IMR-90 (cell line): Measurements from ENCODE around the gene TGM2. TPM values are rescaled to one million over a fixed set of nuclear protein-coding genes. Genes with fewer than 3 reads are reported as not detected.
A peak's percentile ranks its signal among the peaks of the same experiment; 100 is the strongest.

ENCODE experiments used
- ATAC-seq: fragments of 200-7000 bp; cut with Tn5 transposase; 2 replicates; pipeline ENCODE4 v1.9.1; 2020; ENCODE audit warnings: low read depth, mild to moderate bottlenecking, moderate library complexity
- BruUV-seq: library from RNA; stranded (reverse); fragments of 400-500 nt; replicated peaks from 2 replicates; lab custom pipeline; 2021; lab: Mats Ljungman, UMichigan
- CTCF ChIA-PET: fragments of 300-600 bp; formaldehyde crosslinking; extraction: SDS; loops from one replicate; lab custom pipeline; 2021; ENCODE audit warnings: antibody characterized with exemption; lab: Yijun Ruan, JAX
- POLR2A ChIA-PET: fragments of 300-600 bp; sonication (Branson Sonifier 250); formaldehyde crosslinking; loops from one replicate; lab custom pipeline; 2022; ENCODE audit warnings: antibody characterized with exemption; ENCODE audit not compliant: unreplicated experiment; lab: Charles Lee
- DNase-seq: peaks from one replicate; pipeline ENCODE4 v3.0.0; 2013
- H2AFZ ChIP-seq: replicated peaks from 2 replicates; pipeline ENCODE3; 2013; ENCODE audit warnings: low read length, mild to moderate bottlenecking; ENCODE audit not compliant: poor library complexity
- H2AK5ac ChIP-seq: 2 replicates; pipeline ENCODE4 v1.6.1; 2013; ENCODE audit warnings: low read depth, low read length, inconsistent platforms
- H2AK9ac ChIP-seq: replicated peaks from 2 replicates; pipeline ENCODE3; 2013; ENCODE audit warnings: mild to moderate bottlenecking, low read depth, low read length, moderate library complexity; ENCODE audit not compliant: poor library complexity
- H2BK120ac ChIP-seq: 2 replicates; pipeline ENCODE4 v1.6.1; 2013; ENCODE audit warnings: low read depth, low read length, inconsistent platforms
- H2BK15ac ChIP-seq: 3 replicates; pipeline ENCODE4 v1.6.1; 2013; ENCODE audit warnings: low read depth, low read length, inconsistent platforms
- H2BK20ac ChIP-seq: 2 replicates; pipeline ENCODE4 v1.6.1; 2013; ENCODE audit warnings: low read depth, mild to moderate bottlenecking, inconsistent platforms, low read length, moderate library complexity
- H2BK5ac ChIP-seq: 2 replicates; pipeline ENCODE4 v1.6.1; 2013; ENCODE audit warnings: mild to moderate bottlenecking, low read depth, low read length, inconsistent platforms; ENCODE audit not compliant: poor library complexity, severe bottlenecking
- H3K14ac ChIP-seq: replicated peaks from 2 replicates; pipeline ENCODE4 v1.6.1; 2013; ENCODE audit warnings: low read depth, low read length, inconsistent platforms
- H3K18ac ChIP-seq: 2 replicates; pipeline ENCODE4 v1.6.1; 2013; ENCODE audit warnings: low read depth, low read length, control low read depth
- H3K23ac ChIP-seq: 2 replicates; pipeline ENCODE4 v1.6.1; 2013; ENCODE audit warnings: low read depth, low read length, inconsistent platforms
- H3K27ac ChIP-seq: 2 replicates; pipeline ENCODE4 v1.5.1; 2013; ENCODE audit warnings: mild to moderate bottlenecking, control low read depth, low read length; ENCODE audit not compliant: insufficient read depth
- H3K27me3 ChIP-seq: 2 replicates; pipeline ENCODE4 v1.6.1; 2013; ENCODE audit warnings: low read length; ENCODE audit not compliant: control insufficient read depth, insufficient read depth
- H3K36me3 ChIP-seq: 2 replicates; pipeline ENCODE4 v1.6.1; 2013; ENCODE audit warnings: low read length, mixed read lengths; ENCODE audit not compliant: control insufficient read depth, insufficient read depth
- H3K4ac ChIP-seq: 2 replicates; pipeline ENCODE4 v1.6.1; 2013; ENCODE audit warnings: low read depth, low read length, inconsistent platforms
- H3K4me1 ChIP-seq: 2 replicates; pipeline ENCODE4 v1.6.1; 2013; ENCODE audit warnings: low read length, mixed read lengths; ENCODE audit not compliant: control insufficient read depth, insufficient read depth
- H3K4me2 ChIP-seq: 2 replicates; pipeline ENCODE4 v1.6.1; 2013; ENCODE audit warnings: low read depth, mild to moderate bottlenecking, control low read depth, low read length, moderate library complexity
- H3K4me3 ChIP-seq: 2 replicates; pipeline ENCODE4 v1.5.1; 2013; ENCODE audit warnings: low read depth, mild to moderate bottlenecking, control low read depth, low read length, moderate library complexity; ENCODE audit not compliant: insufficient read depth
- H3K56ac ChIP-seq: 2 replicates; pipeline ENCODE4 v1.6.1; 2013; ENCODE audit warnings: low read length, inconsistent platforms; ENCODE audit not compliant: insufficient read depth; ENCODE audit errors: extremely low read depth
- H3K79me1 ChIP-seq, 2 experiments: 2 replicates each; pipeline ENCODE4 v1.6.1; 2013; ENCODE audit warnings: low read length in 2 of 2, inconsistent platforms in 1 of 2, low read depth in 1 of 2
- H3K9ac ChIP-seq: 2 replicates; pipeline ENCODE4 v1.6.1; 2013; ENCODE audit warnings: low read depth, low read length, control low read depth
- H3K9me1 ChIP-seq: 2 replicates; pipeline ENCODE4 v1.6.1; 2013; ENCODE audit warnings: low read length, inconsistent platforms; ENCODE audit not compliant: insufficient read depth
- H3K9me3 ChIP-seq: 2 replicates; pipeline ENCODE4 v1.6.1; 2013; ENCODE audit warnings: low read length; ENCODE audit not compliant: control insufficient read depth, insufficient read depth
- H4K20me1 ChIP-seq: 2 replicates; pipeline ENCODE4 v1.6.1; 2013; ENCODE audit warnings: low read length, inconsistent platforms; ENCODE audit not compliant: insufficient read depth
- H4K5ac ChIP-seq: 2 replicates; pipeline ENCODE4 v1.6.1; 2013; ENCODE audit warnings: mild to moderate bottlenecking, low read depth, low read length, control low read depth
- H4K8ac ChIP-seq, 2 experiments: 2 replicates each; pipeline ENCODE4 v1.6.1; 2013; ENCODE audit warnings: low read depth in 2 of 2, low read length in 2 of 2, control low read depth in 1 of 2, inconsistent platforms in 1 of 2
- H4K91ac ChIP-seq: 2 replicates; pipeline ENCODE4 v1.6.1; 2013; ENCODE audit warnings: low read depth, low read length, inconsistent platforms; ENCODE audit not compliant: insufficient read depth
- CHD1 ChIP-seq: IDR thresholded peaks from 2 replicates; pipeline ENCODE4 v1.6.1; 2012; ENCODE audit warnings: low read depth, low read length, improper control_type of control experiment
- MAZ ChIP-seq: IDR thresholded peaks from 2 replicates; pipeline ENCODE4 v1.6.1; 2012; ENCODE audit warnings: low read depth, mild to moderate bottlenecking, low read length, improper control_type of control experiment, moderate library complexity, borderline replicate concordance
- NFE2L2 ChIP-seq: fragments of 150-350 bp; IDR thresholded peaks from 2 replicates; pipeline ENCODE4 v1.6.1; 2016; ENCODE audit warnings: low read depth, mild to moderate bottlenecking, low read length
- POLR2A ChIP-seq: IDR thresholded peaks from 2 replicates; pipeline ENCODE4 v1.6.1; 2012; ENCODE audit warnings: mild to moderate bottlenecking, low read depth, low read length
- RCOR1 ChIP-seq: IDR thresholded peaks from 2 replicates; pipeline ENCODE4 v1.6.1; 2012; ENCODE audit warnings: mild to moderate bottlenecking, low read length, improper control_type of control experiment; ENCODE audit not compliant: insufficient replicate concordance
- RFX5 ChIP-seq: IDR thresholded peaks from 2 replicates; pipeline ENCODE4 v1.8.0; 2012; ENCODE audit warnings: low read depth, mild to moderate bottlenecking, low read length, moderate library complexity
- SMC3 ChIP-seq: fragments of 150-350 bp; IDR thresholded peaks from 2 replicates; pipeline ENCODE4 v1.6.1; 2016; ENCODE audit warnings: low read depth, mild to moderate bottlenecking, antibody characterized with exemption, low read length, moderate library complexity
- WGBS, 2 experiments: methylation state at CpG; one replicate each; pipeline versions ENCODE4 v1.1.5 to v1.1.7; 2013; ENCODE audit warnings: missing lambda C conversion rate in 2 of 2; ENCODE audit not compliant: insufficient read length in 1 of 2; ENCODE audit errors: extremely low coverage in 2 of 2; 5-methylcytosine and 5-hydroxymethylcytosine counted together
- dilution Hi-C: fragments of 300-500 bp; cut with HindIII; formaldehyde crosslinking; loops from one replicate; pipeline ENCODE4 v1.14.3; 2018; ENCODE audit warnings: low sequenced_read_pairs; ENCODE audit not compliant: unreplicated experiment
- in situ Hi-C: fragments of 300-500 bp; cut with MboI; formaldehyde crosslinking; loops from 3 replicates; pipeline ENCODE4 v1.14.3; 2019; ENCODE audit warnings: low sequenced_read_pairs, inconsistent platforms, mixed read lengths
- intact Hi-C: fragments of 100-400 bp; cut with micrococcal nuclease; formaldehyde crosslinking; loops from 2 replicates; pipeline ENCODE4 v1.10.0; 2022
- polyA plus RNA-seq, 3 experiments: library from polyadenylated mRNA; depleted of rRNA; stranded (reverse); fragments of >200 nt; gene quantifications; 2 replicates each; pipeline ENCODE4 v1.2.3, GENCODE V29; 2012; ENCODE audit warnings: low replicate concordance in 1 of 3
- total RNA-seq: library from RNA; depleted of rRNA; stranded (reverse); fragments of >200 nt; gene quantifications from 2 replicates; pipeline ENCODE4 v1.2.3, GENCODE V29; 2012
- TF ChIP-seq, protein P1 (sequence below): fragments of 150-350 bp; IDR thresholded peaks from 2 replicates; pipeline ENCODE4 v1.6.1; 2016; ENCODE audit warnings: low read depth, mild to moderate bottlenecking, low read length, moderate library complexity, borderline replicate concordance
- TF ChIP-seq, protein P2 (sequence below): conservative IDR thresholded peaks from 2 replicates; pipeline ENCODE4 v1.5.1; 2012; ENCODE audit warnings: mild to moderate bottlenecking, low read depth, low read length, improper control_type of control experiment

Gene TGM2
- total and polyA plus RNA-seq, 2 of the 4 experiments (the other 2 are of a cell fraction) = 239 to 268 TPM

DNA sequence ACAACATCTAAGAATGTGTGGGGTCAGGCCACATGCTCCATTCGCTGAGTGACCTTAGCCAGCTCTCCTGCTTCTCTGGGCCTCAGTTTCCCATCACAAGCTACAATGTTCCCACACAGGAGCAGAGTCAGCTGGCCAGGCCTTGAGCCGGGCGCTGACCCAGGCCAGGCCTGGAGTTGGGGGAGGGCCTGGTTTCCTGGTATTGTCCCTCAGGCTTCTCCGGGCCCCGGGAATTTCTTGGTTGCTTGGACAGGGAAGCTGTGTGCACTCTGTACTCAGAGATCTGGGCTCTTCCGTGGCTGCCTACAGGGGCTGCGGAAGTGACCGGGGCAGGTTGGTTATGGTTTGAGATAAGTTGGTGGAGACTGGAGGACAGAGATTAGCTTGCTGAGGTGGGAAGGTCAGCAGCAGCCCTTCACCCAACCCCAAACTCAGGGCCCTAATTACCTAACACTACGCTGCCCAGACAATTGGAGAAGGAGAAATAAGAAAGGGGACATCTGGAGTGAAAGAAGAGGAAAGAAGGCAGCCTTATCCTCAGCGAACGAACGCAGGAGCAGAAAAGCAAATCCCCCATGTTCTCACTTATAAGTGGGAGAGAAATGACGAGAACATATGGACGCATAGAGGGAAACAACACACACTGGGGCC lies 6.2 kb downstream of the TGM2 start (continued):
- no peak for TF ChIP-seq RFX5

DNA sequence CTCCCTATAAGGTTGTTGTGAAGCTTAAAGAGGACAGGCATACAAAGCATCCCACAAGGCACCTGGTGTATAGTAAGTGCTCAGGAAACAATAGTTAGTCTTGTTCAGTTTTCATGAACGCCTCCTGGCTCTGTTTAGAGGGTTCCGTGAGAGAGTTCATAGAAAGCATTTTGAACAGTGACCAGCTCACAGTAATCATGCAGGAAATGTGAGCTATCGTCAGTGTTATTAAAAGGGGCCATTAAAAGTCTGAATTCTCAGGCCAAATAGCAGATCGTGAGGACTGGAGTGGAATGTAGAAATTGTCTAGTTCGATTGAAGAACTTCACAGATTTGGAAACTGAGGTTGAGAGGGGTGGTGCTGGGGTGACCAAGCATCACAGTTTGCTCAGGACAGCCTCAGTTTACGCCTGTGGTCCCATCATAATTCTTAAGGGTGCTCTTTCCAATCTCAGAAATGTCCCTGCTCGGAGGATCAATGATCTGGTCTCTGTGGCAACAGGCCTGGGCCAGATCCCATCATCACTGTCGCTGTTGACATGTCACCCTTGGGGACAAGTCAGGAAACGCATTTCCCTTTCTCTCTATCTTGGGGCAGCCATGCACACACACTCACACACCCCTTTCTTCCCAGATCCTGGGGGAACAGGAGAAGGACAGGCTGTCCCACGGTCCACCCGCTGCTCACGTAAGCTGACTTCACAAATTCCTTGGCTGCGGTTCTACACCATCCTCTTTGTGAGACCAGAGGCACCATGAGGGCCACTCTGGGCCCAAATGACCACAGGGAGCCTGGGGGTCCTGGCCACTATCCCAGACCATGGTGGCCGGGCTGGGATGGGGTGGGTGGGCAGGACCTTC lies 7.2 kb downstream of the TGM2 start:
- Histone ChIP-seq H2AK9ac (peak overlapping the region; percentile 37), H3K4me3 (no peak overlapping the region), H2BK15ac (peak overlapping the region; percentile 45; the same call in 2 of the 3 replicates), H2BK120ac (peak overlapping the region; percentile 62), H3K9me3 (no peaks in the 10 kb centered on the region), H3K23ac (peak overlapping the region; percentile 21; the same call in 1 of the 2 replicates), H4K5ac (peak overlapping the region; percentile 30; the same call in 1 of the 2 replicates), H2AFZ (peak overlapping the region; percentile 16), H3K18ac (peak overlapping the region; percentile 60), H4K20me1 (no peaks in the 10 kb centered on the region; the same call in 1 of the 2 replicates), H3K79me1 (peaks cover 9 to 73% of the 10 kb centered on the region in 2 experiments; a peak in 3 of 4 replicates), H3K9ac (peak overlapping the region; percentile 37; the same call in 1 of the 2 replicates), H3K4me2 (no peak overlapping the region; the same call in 1 of the 2 replicates), H2BK5ac (peak overlapping the region; percentile 32), H4K8ac (peak overlapping the region; percentile 54 to 63; a peak in 2 of 4 replicates), H2AK5ac (peak overlapping the region; percentile 78), H3K4me1 (peaks cover 14% of the 10 kb centered on the region), H3K9me1 (peaks cover 7% of the 10 kb centered on the region), H3K36me3 (peaks cover 62% of the 10 kb centered on the region), H2BK20ac (peak overlapping the region; percentile 36; the same call in 1 of the 2 replicates), H3K4ac (peak overlapping the region; percentile 82), H4K91ac (peak overlapping the region; percentile 70), H3K27ac (no peak overlapping the region), H3K27me3 (no peaks in the 10 kb centered on the region), H3K56ac (no peak overlapping the region), H3K14ac (peak overlapping the region; percentile 30)
- intact Hi-C loops (no loop called here), dilution Hi-C loops (no loop called here), in situ Hi-C loops (no loop called here)
- ATAC-seq = peak; percentile 27; the same call in 1 of the 2 replicates
- BruUV-seq = no TSS peak
- DNase-seq = peak; percentile 44
- CTCF ChIA-PET = interaction anchor here (1.1 to 2.1 kb wide), 3 partner anchors 19 to 65 kb away, joined by 3 to 6 read pairs (median 3); no protein-coding TSS in a partner anchor
- WGBS, 2 experiments = 85% methylated on average over 7 of the region's 14 CpGs; no CpG with 5 or more reads in 1 of the 2 experiments
- POLR2A ChIA-PET = no interaction called here
- TF ChIP-seq, protein P1, sequence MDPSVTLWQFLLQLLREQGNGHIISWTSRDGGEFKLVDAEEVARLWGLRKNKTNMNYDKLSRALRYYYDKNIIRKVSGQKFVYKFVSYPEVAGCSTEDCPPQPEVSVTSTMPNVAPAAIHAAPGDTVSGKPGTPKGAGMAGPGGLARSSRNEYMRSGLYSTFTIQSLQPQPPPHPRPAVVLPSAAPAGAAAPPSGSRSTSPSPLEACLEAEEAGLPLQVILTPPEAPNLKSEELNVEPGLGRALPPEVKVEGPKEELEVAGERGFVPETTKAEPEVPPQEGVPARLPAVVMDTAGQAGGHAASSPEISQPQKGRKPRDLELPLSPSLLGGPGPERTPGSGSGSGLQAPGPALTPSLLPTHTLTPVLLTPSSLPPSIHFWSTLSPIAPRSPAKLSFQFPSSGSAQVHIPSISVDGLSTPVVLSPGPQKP = no peak
- TF ChIP-seq, protein P2, sequence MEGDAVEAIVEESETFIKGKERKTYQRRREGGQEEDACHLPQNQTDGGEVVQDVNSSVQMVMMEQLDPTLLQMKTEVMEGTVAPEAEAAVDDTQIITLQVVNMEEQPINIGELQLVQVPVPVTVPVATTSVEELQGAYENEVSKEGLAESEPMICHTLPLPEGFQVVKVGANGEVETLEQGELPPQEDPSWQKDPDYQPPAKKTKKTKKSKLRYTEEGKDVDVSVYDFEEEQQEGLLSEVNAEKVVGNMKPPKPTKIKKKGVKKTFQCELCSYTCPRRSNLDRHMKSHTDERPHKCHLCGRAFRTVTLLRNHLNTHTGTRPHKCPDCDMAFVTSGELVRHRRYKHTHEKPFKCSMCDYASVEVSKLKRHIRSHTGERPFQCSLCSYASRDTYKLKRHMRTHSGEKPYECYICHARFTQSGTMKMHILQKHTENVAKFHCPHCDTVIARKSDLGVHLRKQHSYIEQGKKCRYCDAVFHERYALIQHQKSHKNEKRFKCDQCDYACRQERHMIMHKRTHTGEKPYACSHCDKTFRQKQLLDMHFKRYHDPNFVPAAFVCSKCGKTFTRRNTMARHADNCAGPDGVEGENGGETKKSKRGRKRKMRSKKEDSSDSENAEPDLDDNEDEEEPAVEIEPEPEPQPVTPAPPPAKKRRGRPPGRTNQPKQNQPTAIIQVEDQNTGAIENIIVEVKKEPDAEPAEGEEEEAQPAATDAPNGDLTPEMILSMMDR = no peak
- TF ChIP-seq SMC3 = no peak
- TF ChIP-seq NFE2L2 = no peak
- no peak for TF ChIP-seq CHD1
- no peak for TF ChIP-seq RCOR1
- TF ChIP-seq RFX5 = no peak
- TF ChIP-seq MAZ = no peak
- no peak for TF ChIP-seq POLR2A
